NCI-H446 treated with DMSO at 0.1 percent for 48 hours (cell line): ENCODE measurements around the gene RGL3.
"Not testable (repeated sequence)": the region's sequence is repeated elsewhere in the genome, so short reads cannot be mapped to it uniquely, and the experiment has no call there.

Source experiments
- DNase-seq: peaks from one replicate; lab custom pipeline; 2025; lab: John Stamatoyannopoulos, UW

Gene RGL3

DNA sequence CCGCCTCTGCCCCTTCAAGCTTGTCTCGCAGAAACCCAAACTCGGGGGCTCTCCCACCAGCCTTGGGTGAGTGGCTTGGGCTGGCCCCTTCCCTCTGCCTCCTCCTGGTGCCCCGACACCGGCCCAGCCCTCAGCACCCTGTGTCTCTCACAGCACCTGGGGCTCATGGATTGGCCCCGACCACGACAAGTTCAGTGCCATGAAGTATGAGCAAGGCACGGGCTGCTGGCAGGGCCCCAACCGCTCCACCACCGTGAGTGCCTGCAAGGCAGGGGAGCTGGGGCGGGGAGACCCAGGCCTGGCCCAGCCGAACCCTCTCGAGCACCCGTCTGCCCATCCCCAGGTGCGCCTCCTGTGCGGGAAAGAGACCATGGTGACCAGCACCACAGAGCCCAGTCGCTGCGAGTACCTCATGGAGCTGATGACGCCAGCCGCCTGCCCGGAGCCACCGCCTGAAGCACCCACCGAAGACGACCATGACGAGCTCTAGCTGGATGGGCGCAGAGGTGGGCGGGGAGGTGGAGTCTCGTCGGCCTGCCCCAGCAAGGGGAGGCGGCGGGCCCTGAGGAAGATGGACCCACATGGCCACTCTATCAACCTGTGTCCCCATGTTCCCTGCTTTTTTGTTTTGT lies 29.9 kb upstream of the RGL3 start:
- no peak for DNase-seq

DNA sequence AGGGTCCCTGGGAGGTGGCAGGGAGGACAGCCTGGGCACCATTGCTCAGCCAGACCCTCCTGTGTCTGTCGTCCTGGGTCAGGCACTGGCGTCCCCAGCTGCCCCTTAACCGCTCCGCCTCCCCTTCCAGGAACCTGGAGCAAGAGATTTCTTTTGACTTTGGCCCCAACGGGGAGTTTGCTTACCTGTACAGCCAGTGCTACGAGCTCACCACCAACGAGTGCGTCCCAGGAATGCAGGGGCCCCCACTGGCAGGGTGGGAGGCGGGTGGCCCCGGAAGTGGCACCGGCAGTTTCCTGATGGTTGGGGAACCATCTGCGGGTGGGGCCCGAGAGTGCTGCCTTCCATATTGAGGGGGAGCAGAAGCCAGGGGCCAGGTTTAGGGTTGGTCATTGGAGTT lies 29.3 kb upstream of the RGL3 start:
- DNase-seq, result no peak

DNA sequence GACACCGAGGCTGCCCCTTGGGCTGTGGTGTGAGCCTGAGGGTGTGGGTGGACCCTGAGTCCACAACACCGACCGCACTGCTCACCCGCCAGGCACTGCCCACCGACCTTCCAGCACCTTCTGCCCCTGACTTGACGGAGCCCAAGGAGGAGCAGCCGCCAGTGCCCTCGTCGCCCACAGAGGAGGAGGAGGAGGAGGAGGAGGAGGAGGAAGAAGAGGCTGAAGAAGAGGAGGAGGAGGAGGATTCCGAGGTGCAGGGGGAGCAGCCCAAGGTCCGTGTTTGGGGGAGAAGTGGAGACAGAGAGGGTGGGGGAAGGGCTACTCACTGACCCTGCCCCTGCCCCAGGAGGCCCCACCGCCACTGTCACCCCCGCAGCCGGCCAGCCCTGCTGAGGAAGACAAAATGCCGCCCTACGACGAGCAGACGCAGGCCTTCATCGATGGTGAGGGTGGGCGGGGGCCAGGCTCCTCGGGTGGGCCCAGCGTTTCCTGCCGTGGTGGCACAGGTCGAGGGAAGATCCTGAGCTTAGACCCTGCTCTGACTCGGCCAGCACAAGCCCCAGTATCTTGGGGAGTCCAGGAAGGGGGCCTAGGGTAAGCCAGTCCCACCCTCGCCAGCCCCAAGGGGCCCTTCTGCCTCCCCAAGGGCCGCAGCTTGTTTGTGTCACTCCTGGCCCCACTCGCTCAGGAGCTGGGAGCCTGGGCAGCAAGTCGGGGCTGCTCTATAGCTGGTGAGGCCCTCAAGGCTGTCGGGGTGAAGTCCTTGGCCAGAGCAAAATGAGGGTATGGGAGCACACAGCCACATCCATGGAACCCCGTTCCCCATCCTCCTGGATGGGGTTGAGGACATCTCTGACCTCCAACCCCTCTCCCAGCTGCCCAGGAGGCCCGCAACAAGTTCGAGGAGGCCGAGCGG lies 28.5 kb upstream of the RGL3 start:
- DNase-seq, result no peak

DNA sequence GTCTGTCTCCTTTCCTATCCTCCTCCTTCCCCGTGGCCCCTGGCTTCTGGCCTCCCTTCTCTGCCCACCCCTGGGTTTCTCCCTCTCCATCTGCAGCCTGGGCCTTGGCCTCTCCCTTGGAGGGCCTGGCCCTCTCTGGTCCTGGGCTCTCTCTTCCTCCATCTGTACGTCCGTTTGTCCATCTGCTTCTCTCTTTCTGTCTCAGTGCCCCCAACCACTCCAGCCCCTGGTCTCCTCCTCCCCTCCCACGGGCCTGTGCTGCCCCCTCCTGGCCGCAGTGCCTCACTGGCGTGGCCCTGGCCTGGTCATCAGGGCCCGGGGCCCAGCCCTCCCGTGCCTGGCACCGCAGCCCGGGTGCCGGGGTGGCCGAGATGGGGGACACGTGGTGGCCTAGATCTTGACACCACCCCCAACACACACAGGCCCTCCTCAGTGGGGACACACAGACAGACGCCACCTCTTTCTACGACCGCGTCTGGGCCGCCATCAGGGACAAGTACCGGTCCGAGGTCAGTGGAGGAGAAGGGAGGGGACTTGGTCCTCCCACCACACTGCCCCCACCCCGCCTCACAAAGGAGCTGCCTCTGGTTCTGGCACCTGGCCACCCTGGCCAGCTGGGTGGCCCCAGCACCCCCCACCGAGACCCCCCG lies 27.7 kb upstream of the RGL3 start:
- no peak for DNase-seq

DNA sequence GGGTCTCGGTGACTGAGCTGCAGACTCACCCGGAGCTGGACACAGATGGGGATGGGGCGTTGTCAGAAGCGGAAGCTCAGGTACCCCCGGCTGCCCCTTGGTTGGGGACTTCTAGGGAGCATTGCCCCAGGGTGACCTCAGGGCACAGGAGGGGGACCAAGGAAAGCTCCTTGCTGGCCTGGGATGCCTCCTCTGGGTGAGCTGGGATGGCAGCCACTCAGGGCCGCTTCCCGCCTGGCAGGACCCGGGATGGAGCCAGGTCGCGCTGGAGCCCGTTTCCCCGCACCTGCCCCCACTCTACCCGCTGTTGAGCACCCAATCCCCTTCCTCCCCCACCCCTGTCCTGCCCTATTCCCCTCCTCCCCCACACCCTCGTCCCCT lies 27.1 kb upstream of the RGL3 start:
- DNase-seq, result no peak

DNA sequence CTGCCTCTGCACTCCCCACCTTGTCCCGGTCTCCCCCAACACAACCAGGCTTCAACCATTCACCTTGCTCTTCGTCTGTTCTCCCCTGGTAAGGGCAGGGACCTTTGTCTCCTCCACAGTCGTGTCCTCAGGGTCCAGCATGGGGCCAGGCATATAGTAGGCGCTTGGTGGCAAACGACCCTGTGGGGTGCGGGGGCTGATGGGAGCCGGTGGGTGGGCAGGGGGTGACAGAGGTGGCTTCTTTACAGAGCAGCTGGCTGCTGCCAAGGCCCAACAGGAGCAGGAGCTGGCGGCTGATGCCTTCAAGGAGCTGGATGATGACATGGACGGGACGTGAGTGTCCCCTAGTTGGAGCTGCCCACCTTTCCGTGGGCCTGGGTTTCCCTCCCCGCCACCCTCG lies 26.0 kb upstream of the RGL3 start:
- no peak for DNase-seq

DNA sequence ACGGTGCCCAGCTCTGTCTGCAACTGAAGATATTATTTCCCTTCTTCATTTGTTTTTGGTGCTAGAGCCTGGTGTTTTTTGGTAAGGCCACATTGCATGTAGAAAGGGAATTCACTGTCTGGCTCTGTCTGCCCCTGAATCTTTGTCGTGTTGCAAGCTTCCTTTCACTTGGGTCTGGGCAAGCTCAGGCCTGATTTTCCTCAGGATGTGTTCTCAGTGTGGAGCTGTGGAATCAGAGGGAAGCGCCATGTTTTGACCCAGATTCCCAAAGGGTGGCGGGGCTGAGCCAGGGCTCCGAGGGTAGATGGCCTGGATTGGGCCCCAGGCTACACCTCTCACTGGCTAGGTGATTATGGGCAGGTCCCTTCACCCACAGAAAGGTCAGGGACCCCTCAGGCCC lies 24.9 kb upstream of the RGL3 start:
- no peak for DNase-seq

DNA sequence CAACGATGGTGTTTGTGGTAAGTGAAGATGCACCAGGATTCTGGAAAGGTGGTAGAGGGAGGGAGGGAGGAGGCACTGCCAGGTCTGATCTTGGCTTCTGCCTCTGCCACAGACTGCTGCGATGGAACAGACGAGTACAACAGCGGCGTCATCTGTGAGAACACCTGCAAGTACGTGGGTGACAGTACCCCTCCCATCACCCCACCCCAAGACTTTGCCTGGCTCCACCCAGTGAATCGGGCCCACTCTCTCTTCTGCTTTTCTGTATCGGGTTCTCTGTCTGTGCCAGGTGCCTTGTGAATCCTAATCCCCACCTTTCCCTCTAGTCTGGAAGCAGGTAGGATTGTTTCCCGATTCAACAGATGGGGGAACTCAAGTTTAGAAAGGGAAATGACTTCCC lies 18.8 kb upstream of the RGL3 start:
- DNase-seq, result no peak

DNA sequence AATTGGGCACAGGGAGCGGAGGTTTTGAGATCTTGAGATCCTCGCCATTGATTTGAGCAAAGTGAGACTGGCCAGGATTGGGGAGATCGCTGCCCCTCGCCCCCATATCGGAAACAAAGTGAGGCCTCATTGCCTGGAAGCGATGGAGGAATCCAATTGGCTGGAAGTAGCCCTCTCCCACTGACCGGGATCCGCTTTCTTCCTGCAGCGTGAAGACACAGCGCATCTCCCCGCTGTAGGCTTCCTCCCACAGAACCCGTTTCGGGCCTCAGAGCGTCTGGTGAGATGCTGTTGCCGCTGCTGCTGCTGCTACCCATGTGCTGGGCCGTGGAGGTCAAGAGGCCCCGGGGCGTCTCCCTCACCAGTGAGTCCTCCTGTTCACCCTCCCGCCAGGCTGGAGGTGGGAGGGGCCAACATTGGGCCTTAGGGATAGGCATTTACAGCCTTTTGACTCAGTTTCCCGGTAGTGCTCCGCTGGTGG lies 16.8 kb upstream of the RGL3 start:
- DNase-seq, result no peak

DNA sequence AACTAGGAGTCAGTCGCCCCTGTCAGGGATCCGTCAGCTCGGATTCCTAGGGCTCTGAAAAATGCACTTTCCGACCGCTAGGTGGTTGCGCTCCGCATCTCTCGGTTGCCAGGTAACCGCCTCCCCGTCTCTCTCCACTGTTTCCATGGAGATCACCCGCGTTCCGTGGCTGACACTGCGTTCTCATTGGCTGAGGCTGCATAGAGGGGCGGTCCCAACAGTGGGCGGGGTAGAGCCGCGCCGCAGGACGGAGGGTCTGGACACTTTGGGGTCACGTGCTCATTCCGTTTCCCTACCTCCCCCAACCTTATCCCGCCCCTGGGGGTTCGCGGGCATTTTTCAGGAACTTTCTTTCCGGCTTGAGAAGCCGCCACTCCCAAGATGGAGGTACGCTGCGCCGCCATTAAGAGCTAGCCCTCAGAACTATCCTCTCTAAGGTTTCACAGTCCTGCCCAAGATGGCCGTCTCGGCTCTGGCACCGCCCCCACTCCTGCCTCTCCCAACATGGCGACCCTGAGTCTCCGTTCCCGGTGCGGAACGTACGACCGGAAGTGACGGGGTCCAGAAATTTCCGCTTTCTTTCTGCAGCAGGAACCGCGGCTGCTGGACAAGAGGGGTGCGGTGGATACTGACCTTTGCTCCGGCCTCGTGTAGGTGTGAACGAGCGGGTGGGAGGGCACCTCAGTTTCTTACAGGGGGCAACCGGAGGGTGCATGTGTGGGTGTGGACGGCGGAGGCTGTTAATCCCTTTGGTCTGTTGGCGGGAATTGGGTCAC lies 16.1 kb upstream of the RGL3 start, which contains the start of the genes ODAD3 and PRKCSH:
TSS of gene ODAD3 (minus strand) at position 65 of the 776 bp plus-strand sequence. CDS start 105 bp downstream, outside the sequence.
TSS of gene PRKCSH (plus strand) at position 579 of the 776 bp plus-strand sequence. CDS start 483 bp downstream, outside the sequence.
- DNase-seq, result peak; percentile 100

DNA sequence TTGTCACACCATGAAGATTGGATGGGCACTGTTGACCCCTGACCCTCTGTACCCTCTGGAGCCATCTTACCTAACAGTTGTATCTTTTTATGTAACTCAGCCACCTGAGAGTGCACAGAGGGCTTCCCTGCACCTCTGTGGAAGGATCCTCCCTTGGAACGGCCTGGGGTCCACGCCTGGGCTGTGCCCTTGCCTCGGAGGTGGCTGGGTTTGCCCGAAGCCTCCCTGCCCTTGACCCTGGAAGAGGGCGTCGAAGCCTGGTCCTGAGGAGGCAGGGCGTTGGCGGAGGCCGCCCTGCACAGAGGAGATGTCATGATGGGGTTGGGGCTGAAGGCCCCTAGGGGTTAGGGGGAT lies 15.6 kb upstream of the RGL3 start:
- DNase-seq, result no peak

DNA sequence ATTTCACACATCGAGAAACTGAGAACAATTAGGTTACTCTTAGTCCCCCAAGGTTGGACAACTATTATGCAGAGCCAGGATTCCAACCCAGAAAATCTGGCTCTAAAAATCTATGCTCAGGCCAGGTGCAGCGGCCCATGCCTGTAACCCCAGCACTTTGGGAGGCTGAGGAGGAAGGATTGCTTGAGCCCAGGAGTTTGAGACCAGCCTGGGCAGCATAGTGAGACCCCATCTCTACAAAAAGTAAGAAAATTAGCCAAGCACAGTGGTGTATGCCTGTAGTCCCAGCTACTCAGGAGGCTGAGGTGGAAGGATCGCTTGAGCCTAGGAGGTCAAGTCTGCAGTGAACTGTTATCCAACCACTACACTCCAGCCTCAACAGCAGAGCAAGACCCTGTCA lies 14.4 kb upstream of the RGL3 start:
- DNase-seq, result not testable (repeated sequence)

DNA sequence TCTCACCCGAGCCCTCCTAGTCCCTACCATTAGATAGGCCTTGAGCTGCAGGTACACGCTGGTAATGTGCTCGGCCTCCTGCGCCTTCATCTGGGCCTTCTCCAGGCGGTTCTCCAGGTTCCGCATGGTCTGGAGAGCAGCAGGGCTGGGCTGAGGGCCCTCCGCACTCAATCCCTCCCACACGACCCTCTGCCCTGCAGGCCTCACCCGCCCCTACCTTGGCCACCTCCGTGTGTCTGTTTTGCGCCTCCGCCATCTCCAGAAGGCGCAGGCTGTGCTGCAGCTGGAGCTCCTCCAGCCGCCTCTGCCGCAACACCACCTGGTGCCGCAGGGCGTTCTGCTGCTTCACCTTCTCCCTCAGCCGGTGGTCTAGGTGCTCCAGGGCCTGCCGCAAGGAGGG lies 7.5 kb upstream of the RGL3 start:
- no peak for DNase-seq

DNA sequence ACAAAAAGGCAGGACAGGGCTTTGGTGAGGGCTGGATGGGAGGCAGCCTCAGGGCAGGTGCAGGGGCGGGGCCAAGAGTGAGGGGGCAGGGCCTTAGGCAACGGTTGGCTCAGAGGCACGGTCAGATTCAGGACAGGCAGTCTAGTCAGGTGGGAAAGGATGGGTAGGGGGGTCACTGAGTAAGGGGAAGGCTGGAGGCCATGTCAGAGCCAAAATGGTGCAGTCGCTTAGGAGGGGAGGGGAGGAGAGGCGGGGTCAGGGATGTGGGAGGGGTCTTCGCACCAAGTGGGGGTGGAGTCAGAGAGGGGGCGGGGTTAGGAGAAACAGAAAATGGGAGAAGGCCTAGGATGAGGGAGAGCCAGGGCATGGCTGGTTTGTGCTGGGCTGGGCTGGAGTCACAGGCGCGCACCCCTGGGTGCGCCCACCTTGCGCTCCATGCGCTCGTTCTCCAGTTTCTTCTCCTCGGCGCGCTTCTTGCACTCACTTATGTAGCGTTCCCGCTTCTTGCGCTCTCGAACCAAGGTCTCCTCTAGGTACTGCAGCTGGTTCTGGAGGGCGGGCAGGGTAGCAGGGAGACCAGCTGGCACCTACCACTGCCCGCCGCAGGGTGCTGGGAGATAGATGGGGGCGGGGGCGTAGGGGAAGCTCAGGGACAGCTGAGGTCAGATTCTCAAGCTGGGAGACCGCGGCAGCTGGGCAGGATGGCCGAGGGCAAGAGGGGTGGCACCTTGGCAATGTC lies 6.8 kb upstream of the RGL3 start:
- no peak for DNase-seq

DNA sequence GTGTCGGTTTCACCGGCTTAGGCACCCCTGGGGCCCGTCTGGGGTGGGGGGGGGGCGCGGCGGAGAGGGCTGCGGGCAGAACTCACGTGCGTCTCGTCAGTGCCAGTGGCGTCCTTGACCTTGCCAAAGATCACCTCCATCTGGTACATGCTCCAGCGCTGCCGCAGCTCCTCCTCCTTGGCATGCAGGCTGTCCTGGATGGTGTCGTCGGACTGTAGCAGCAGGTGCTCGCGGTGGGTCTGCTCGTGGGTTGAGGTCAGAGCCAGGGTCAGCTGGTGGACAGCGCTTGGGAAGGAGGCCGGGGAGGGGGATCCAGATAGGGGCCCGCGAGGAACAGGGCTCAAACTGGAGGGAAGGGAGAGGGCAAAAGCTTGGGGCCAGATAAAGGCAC lies 4.7 kb upstream of the RGL3 start:
- DNase-seq, result no peak

DNA sequence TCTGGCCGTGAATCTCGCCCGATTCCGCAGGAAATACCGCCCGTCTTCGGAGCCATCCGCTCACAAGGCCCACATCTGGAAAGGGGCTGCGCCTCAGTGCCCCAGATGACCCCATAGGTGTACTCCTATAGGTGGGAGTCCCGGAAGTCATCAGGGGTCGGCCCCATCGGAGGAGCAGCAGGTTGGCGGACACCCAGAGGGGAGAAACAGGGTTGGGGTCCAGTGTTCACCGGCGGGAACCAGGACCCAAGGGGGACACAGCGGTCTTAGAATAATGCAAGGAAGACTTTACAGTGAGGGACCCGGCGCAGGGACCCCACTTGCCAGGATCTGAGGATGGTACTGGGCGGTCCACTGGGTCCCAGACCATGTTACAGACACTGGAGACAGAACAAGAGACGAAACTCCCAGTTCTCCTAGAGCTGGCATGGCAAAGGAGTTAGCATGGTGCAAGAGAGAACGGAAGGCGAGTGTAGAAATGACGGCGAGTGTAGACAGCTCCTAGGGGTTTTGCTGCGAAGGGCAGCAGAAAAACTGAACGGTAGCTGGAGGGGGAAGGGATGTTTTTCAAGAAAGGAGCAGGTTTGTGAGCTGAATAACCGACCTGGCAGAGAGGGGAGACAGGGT lies 4.2 kb upstream of the RGL3 start:
- DNase-seq, result no peak

DNA sequence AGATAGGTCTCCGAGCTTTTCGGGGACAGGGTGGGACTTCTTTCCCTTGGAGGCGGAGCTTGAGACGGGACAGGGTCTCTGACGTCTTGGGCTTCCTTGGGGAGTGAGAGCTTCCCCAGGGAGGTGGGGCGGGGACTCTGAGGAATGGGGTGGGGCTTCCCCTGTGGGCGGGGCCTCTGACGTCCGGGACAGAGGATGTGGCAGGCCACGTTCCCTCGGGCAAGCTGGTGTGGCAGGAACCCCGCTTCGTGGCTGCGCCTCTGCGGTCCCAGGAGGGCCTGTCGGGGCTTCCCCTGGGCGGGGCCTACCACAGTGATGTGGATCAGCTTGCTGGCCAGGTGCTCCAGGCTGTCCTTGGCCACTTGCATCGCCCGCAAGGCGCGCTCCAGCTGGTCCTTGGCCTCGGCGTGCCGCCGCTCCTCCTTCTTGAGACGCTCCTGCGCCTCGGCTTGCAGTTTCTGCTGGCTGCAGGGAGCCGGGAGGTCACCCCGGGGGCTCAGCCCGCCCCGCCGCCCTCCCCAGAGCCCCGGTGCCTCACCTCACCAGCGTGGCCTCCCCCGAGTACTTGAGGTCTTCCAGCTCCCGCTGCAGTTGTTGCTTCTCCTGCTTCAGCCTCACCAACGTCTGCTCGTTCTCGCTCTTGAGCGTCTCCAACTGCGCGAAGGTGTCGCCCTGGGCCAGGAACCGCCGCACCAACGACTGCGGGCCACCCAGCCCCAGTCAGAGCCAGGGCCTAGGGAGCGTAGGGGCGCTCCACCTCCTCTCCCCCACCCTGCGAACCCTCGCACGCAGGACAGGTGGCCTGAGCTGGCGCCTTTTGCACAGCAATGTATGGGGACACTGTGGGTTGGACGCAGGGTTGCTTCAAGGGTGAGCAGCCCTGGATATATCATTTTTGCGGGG lies 3.3 kb upstream of the RGL3 start:
- DNase-seq, result no peak

DNA sequence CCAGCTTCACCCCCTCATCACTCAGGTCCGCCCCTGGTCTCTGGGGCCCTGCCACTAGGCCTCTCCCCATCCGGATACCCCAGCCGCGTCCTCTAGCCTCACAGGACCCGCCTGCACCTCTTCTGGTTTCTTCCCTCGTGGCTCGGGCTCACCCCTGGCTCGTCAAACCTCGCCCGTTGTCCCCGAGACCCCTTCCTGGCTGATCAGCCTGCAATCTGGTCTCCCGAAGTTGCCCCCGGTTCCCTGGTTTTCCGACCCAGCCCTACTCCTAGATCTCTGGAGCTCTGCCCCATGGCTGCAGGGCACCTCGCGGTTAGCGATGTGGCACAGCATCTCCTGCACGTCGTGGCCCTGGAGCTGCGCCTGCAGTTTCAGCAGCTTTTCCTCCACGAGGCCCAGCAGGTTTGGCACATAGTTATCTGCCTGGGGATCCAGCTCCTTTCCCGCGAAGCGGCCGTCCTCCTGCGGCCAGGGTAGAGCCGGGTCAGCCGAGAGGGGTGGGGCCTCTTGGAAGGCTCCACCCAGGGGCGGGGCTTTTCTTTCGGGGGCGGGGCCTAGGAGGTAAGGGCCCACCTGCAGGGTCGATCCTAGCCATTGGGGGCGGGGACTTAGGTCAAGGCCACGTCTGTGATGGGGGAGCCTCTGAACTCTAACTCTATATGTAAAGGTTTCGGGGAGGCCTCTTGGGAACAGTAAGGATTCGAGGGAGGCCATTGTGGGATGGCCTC lies 2.4 kb upstream of the RGL3 start:
- no peak for DNase-seq
